NT2/D1 (cell line): ENCODE measurements around the gene MYO3B.

Experiments used
- DNase-seq: peaks from one replicate; pipeline ENCODE4 v3.0.0-alpha.2; 2011; ENCODE audit warnings: low read depth, low spot score
- H3K27me3 ChIP-seq: 2 replicates; pipeline ENCODE4 v1.6.0; 2011; ENCODE audit warnings: mild to moderate bottlenecking; ENCODE audit not compliant: insufficient read length, insufficient read depth
- H3K36me3 ChIP-seq: 2 replicates; pipeline ENCODE4 v1.6.1; 2011; ENCODE audit warnings: mild to moderate bottlenecking, low read length, mixed read lengths; ENCODE audit not compliant: insufficient read depth, insufficient read length
- H3K4me1 ChIP-seq: 2 replicates; pipeline ENCODE4 v1.5.1; 2011; ENCODE audit not compliant: insufficient read depth, insufficient read length
- H3K4me3 ChIP-seq: 2 replicates; pipeline ENCODE4 v1.5.1; 2011; ENCODE audit warnings: low read depth; ENCODE audit not compliant: insufficient read length
- H3K9ac ChIP-seq: 2 replicates; pipeline ENCODE4 v1.6.0; 2011; ENCODE audit warnings: low read depth; ENCODE audit not compliant: insufficient read length
- H3K9me3 ChIP-seq: 2 replicates; pipeline ENCODE4 v1.5.1; 2011; ENCODE audit warnings: mild to moderate bottlenecking, low read length; ENCODE audit not compliant: insufficient read depth
- SUZ12 ChIP-seq: IDR thresholded peaks from 2 replicates; pipeline ENCODE4 v1.6.1; 2011; ENCODE audit not compliant: insufficient read length, insufficient read depth; ENCODE audit errors: extremely low read depth
- YY1 ChIP-seq: IDR thresholded peaks from 2 replicates; pipeline ENCODE4 v1.6.1; 2011; ENCODE audit not compliant: insufficient read length, insufficient read depth
- ZNF274 ChIP-seq: IDR thresholded peaks from 2 replicates; pipeline ENCODE4 v1.6.1; 2011; ENCODE audit warnings: mild to moderate bottlenecking, low read depth, low read length

Gene MYO3B, protein sequence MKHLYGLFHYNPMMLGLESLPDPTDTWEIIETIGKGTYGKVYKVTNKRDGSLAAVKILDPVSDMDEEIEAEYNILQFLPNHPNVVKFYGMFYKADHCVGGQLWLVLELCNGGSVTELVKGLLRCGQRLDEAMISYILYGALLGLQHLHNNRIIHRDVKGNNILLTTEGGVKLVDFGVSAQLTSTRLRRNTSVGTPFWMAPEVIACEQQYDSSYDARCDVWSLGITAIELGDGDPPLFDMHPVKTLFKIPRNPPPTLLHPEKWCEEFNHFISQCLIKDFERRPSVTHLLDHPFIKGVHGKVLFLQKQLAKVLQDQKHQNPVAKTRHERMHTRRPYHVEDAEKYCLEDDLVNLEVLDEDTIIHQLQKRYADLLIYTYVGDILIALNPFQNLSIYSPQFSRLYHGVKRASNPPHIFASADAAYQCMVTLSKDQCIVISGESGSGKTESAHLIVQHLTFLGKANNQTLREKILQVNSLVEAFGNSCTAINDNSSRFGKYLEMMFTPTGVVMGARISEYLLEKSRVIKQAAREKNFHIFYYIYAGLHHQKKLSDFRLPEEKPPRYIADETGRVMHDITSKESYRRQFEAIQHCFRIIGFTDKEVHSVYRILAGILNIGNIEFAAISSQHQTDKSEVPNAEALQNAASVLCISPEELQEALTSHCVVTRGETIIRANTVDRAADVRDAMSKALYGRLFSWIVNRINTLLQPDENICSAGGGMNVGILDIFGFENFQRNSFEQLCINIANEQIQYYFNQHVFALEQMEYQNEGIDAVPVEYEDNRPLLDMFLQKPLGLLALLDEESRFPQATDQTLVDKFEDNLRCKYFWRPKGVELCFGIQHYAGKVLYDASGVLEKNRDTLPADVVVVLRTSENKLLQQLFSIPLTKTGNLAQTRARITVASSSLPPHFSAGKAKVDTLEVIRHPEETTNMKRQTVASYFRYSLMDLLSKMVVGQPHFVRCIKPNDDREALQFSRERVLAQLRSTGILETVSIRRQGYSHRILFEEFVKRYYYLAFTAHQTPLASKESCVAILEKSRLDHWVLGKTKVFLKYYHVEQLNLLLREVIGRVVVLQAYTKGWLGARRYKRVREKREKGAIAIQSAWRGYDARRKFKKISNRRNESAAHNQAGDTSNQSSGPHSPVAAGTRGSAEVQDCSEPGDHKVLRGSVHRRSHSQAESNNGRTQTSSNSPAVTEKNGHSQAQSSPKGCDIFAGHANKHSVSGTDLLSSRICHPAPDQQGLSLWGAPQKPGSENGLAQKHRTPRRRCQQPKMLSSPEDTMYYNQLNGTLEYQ (N-terminal part only)

DNA sequence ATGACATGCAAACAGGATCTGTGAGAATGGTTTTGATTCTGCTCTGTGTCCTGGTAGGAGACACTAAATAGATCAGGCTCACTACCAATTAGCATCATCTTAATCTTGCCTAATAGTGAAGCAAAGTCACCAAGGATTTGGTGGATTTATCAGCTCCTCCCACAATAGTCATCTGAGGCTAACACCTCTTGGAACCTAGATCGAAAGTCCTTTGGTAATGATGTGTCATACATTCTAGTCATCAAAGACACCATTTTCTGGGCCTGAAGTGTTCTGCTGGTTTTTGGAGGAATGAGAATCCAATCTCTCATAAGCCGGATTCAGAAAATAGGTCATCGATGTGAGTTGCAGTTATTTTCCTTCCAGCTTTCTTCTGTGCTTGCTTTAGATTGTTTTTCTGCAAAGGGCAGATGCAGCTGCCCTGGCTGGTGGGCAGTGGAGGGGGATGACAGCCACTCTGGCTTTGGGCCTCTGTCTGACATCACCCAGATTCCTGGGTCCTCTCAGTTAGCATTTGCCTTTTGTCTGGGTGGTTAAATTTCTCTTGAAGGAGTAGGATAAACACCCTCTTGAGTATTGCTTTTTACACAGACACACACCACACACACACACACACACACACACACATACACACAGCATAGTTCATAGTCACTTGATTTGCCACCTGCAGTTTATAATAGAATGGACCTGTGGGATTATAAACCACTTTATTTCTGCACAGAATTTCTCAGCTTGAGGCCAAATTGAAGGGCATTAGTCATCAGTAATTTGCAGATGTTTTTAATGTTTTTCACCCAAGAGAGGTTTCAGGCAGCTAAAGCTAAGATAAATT, at the start of gene MYO3B:
Gene MYO3B, plus strand, starts transcription at position 198 of the 832 bp plus-strand sequence. Its CDS starts 141 bp downstream, at position 339.
- no peaks in the 10 kb centered on the region for H3K9me3 ChIP-seq
- H3K4me3 ChIP-seq, result no peak within 1 kb of the TSS
- H3K4me1 ChIP-seq, result no peaks in the 10 kb centered on the region
- TF ChIP-seq SUZ12 (no peak), YY1 (no peak), ZNF274 (no peak)
- DNase-seq, result no peak
- H3K36me3 ChIP-seq, result no peaks in the 10 kb centered on the region
- no peaks in the 10 kb centered on the region for H3K27me3 ChIP-seq
- H3K9ac ChIP-seq, result no peak within 1 kb of the TSS

GRCh38 chr2:170139276-170139967, 38.5 kb upstream of the MYO3B start:
- H3K27me3 ChIP-seq, result no peaks in the 10 kb centered on the region
- TF ChIP-seq SUZ12 (no peak), ZNF274 (no peak), YY1 (no peak)
- no peak overlapping the region for H3K4me3 ChIP-seq
- DNase-seq, result no peak
- H3K9me3 ChIP-seq, result no peaks in the 10 kb centered on the region
- no peaks in the 10 kb centered on the region for H3K36me3 ChIP-seq
- H3K4me1 ChIP-seq, result no peaks in the 10 kb centered on the region
- H3K9ac ChIP-seq, result no peak overlapping the region

GRCh38 chr2:170140561-170140960, 37.4 kb upstream of the MYO3B start:
- no peaks in the 10 kb centered on the region for H3K36me3 ChIP-seq
- no peak for DNase-seq
- no peaks in the 10 kb centered on the region for H3K27me3 ChIP-seq
- no peaks in the 10 kb centered on the region for H3K4me1 ChIP-seq
- no peak overlapping the region for H3K4me3 ChIP-seq
- TF ChIP-seq SUZ12 (no peak), ZNF274 (no peak), YY1 (no peak)
- H3K9ac ChIP-seq, result no peak overlapping the region
- no peaks in the 10 kb centered on the region for H3K9me3 ChIP-seq

GRCh38 chr2:170141865-170142264, 36.1 kb upstream of the MYO3B start:
- TF ChIP-seq ZNF274 (no peak), YY1 (no peak), SUZ12 (no peak)
- Histone ChIP-seq H3K9me3 (no peaks in the 10 kb centered on the region), H3K36me3 (no peaks in the 10 kb centered on the region), H3K27me3 (no peaks in the 10 kb centered on the region), H3K9ac (no peak overlapping the region), H3K4me3 (no peak overlapping the region), H3K4me1 (no peaks in the 10 kb centered on the region)
- no peak for DNase-seq

GRCh38 chr2:170142502-170142901, 35.4 kb upstream of the MYO3B start:
- DNase-seq, result no peak
- no peak for TF ChIP-seq YY1
- no peak for TF ChIP-seq SUZ12
- no peak for TF ChIP-seq ZNF274
- no peak overlapping the region for H3K4me3 ChIP-seq
- H3K9me3 ChIP-seq, result no peaks in the 10 kb centered on the region
- H3K9ac ChIP-seq, result no peak overlapping the region
- H3K27me3 ChIP-seq, result no peaks in the 10 kb centered on the region
- H3K36me3 ChIP-seq, result no peaks in the 10 kb centered on the region
- H3K4me1 ChIP-seq, result no peaks in the 10 kb centered on the region
